Liver (tissue), 2 donors: Measurements from ENCODE around the gene FAM229B.

Experiments
- FOXA2 ChIP-seq: IDR thresholded peaks from 2 replicates; pipeline ENCODE4 v1.6.1; 2016; ENCODE audit warnings: antibody characterized with exemption
- YY1 ChIP-seq: IDR thresholded peaks from 2 replicates; pipeline ENCODE4 v1.6.1; 2016; ENCODE audit warnings: antibody characterized with exemption, mild to moderate bottlenecking
- TF ChIP-seq, protein P1 (sequence below): IDR thresholded peaks from 2 replicates; pipeline ENCODE4 v1.6.1; 2016; ENCODE audit warnings: antibody characterized with exemption
- TF ChIP-seq, protein P2 (sequence below): fragments of 150-350 bp; IDR thresholded peaks from 2 replicates; pipeline ENCODE4 v1.5.1; 2017; ENCODE audit warnings: improper control_type of control experiment, low read depth, low read length; ENCODE audit not compliant: missing input control
- donor health status: healthy.

DNA sequence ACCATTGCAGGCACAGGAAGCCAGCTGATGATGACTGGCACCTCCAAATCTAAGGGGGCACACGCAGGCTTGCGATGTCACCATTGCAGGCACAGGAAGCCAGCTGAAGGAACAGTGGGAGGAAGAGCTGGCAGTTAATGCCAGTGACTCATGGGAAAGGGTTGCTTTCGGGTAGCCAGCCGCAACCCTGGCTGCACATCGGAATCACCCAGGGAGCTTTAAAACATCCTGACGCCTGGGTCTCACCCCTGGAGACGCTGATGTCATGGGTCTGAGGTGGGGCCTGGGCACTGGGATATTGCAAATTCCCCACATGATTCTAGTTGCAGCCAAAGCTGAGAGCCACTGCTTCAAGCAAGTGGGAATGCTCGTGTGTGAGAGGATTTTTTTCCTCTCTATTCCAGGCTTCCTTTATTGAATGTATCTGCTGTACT lies 49.6 kb upstream of the FAM229B start:
- TF ChIP-seq, protein P1, sequence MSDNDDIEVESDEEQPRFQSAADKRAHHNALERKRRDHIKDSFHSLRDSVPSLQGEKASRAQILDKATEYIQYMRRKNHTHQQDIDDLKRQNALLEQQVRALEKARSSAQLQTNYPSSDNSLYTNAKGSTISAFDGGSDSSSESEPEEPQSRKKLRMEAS = no peak
- TF ChIP-seq, protein P2, sequence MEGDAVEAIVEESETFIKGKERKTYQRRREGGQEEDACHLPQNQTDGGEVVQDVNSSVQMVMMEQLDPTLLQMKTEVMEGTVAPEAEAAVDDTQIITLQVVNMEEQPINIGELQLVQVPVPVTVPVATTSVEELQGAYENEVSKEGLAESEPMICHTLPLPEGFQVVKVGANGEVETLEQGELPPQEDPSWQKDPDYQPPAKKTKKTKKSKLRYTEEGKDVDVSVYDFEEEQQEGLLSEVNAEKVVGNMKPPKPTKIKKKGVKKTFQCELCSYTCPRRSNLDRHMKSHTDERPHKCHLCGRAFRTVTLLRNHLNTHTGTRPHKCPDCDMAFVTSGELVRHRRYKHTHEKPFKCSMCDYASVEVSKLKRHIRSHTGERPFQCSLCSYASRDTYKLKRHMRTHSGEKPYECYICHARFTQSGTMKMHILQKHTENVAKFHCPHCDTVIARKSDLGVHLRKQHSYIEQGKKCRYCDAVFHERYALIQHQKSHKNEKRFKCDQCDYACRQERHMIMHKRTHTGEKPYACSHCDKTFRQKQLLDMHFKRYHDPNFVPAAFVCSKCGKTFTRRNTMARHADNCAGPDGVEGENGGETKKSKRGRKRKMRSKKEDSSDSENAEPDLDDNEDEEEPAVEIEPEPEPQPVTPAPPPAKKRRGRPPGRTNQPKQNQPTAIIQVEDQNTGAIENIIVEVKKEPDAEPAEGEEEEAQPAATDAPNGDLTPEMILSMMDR = no peak
- TF ChIP-seq FOXA2 (no peak), YY1 (no peak)
